ENCODE results near the gene FXYD6. TPM values are rescaled to one million over a fixed set of nuclear protein-coding genes. Genes with fewer than 3 reads are reported as not detected.
"Not testable (repeated sequence)": the region's sequence is repeated elsewhere in the genome, so short reads cannot be mapped to it uniquely, and the experiment has no call there.

Gene FXYD6
- total RNA-seq (100 to 1,000 TPM; 119 to 322 (median 264) TPM), polyA plus RNA-seq (100 to 1,000 TPM; 256 to 445 TPM)
- long read RNA-seq, donor 1, transcript FXYD6-204 (8 exons, 2,171 nt), result major isoform, 1,060 of 1,413 reads
- long read RNA-seq, donor 1, transcript FXYD6-215 (6 exons, 554 nt), result minor isoform, 6 of 1,413 reads
- long read RNA-seq, donor 1, transcript FXYD6-209 (9 exons, 579 nt), result minor isoform, 27 of 1,413 reads
- long read RNA-seq, donor 1, transcript FXYD6-207 (8 exons, 1,799 nt), result minor isoform, 8 of 1,413 reads
- long read RNA-seq, donor 1, partial matches to known transcripts, result 98 of 1,413 reads
- long read RNA-seq, donor 1, other reads (novel, unspliced or antisense), result 203 of 1,413 reads
- long read RNA-seq, donor 2, transcript FXYD6-204 (8 exons, 2,171 nt), result major isoform, 77 of 92 reads
- long read RNA-seq, donor 2, partial matches to known transcripts, result 5 of 92 reads
- long read RNA-seq, donor 2, other reads (novel, unspliced or antisense), result 5 of 92 reads
- long read RNA-seq, donor 3, transcript FXYD6-217 (7 exons, 669 nt), result minor isoform, 6 of 863 reads
- long read RNA-seq, donor 3, transcript FXYD6-204 (8 exons, 2,171 nt), result major isoform, 500 of 863 reads
- long read RNA-seq, donor 3, transcript FXYD6-212 (7 exons, 656 nt), result minor isoform, 7 of 863 reads
- long read RNA-seq, donor 3, transcript FXYD6-209 (9 exons, 579 nt), result minor isoform, 10 of 863 reads
- long read RNA-seq, donor 3, partial matches to known transcripts, result 51 of 863 reads
- long read RNA-seq, donor 3, other reads (novel, unspliced or antisense), result 280 of 863 reads

- DNase-seq, result peak; percentile 82 to 87 (median 82)
- intact Hi-C loops (cut with DNase I), result no loop called here
- peaks cover 25% of the 10 kb centered on the region for H3K4me1 ChIP-seq (ENCODE audit: insufficient read depth)
- peak within 1 kb of the TSS; percentile 86 to 93 for H3K27ac ChIP-seq
- TF ChIP-seq POLR2A (IDR thresholded peaks at IDR 0.05) (peak; percentile 42), CTCF (IDR thresholded peaks at IDR 0.05) (no peak)
- H3K27me3 ChIP-seq, result no peaks in the 10 kb centered on the region
- H3K4me3 ChIP-seq, result peak within 1 kb of the TSS; percentile 78
- no peaks in the 10 kb centered on the region for H3K9me3 ChIP-seq
- 0 to 1% (median 1%) methylated on average over 41 to 63 of the region's 63 CpGs for WGBS, 3 donors
- H3K36me3 ChIP-seq, result no peaks in the 10 kb centered on the region
Measured at GRCh38 chr11:117876341-117877119, at the start of gene FXYD6. FXYD6 (minus strand) TSS chr11:117876658; CDS start chr11:117842776, 33,882 bp downstream.

- H3K9me3 ChIP-seq; H3K4me1 ChIP-seq (ENCODE audit: insufficient read depth); H3K27me3 ChIP-seq; H3K4me3 ChIP-seq; H3K36me3 ChIP-seq; H3K27ac ChIP-seq; intact Hi-C loops (cut with DNase I): not testable (repeated sequence)
- 74 to 83% (median 80%) methylated on average over 5 to 7 of the region's 7 CpGs for WGBS, 3 donors
- peak in 1 of 5 donors; percentile 6 for DNase-seq
Measured at GRCh38 chr11:117926166-117926565, 49.7 kb upstream of the FXYD6 start.

GRCh38 chr11:117925198-117925925, 48.9 kb upstream of the FXYD6 start:
- no peaks in the 10 kb centered on the region for H3K4me1 ChIP-seq (ENCODE audit: insufficient read depth)
- no peak for DNase-seq
- TF ChIP-seq POLR2A (IDR thresholded peaks at IDR 0.05) (no peak), CTCF (IDR thresholded peaks at IDR 0.05) (no peak), EP300 (IDR thresholded peaks at IDR 0.05) (no peak)
- H3K27ac ChIP-seq, result no peak overlapping the region
- no peaks in the 10 kb centered on the region for H3K36me3 ChIP-seq
- intact Hi-C loops (cut with DNase I), result no loop called here
- H3K27me3 ChIP-seq, result no peaks in the 10 kb centered on the region
- no peaks in the 10 kb centered on the region for H3K9me3 ChIP-seq
- WGBS, 3 donors, result 78 to 86% (median 83%) methylated on average over 11 of the region's 11 CpGs
- H3K4me3 ChIP-seq, result no peak overlapping the region

- peak in 1 of 5 donors; percentile 8 for DNase-seq
- TF ChIP-seq EP300 (IDR thresholded peaks at IDR 0.05) (no peak), CTCF (IDR thresholded peaks at IDR 0.05) (no peak), POLR2A (IDR thresholded peaks at IDR 0.05) (no peak)
- Histone ChIP-seq H3K4me3 (no peak overlapping the region), H3K27ac (no peak overlapping the region), H3K36me3 (no peaks in the 10 kb centered on the region), H3K27me3 (no peaks in the 10 kb centered on the region), H3K9me3 (no peaks in the 10 kb centered on the region), H3K4me1 (ENCODE audit: insufficient read depth) (no peaks in the 10 kb centered on the region)
- intact Hi-C loops (cut with DNase I), result no loop called here
- whole genome bisulfite sequencing, 3 donors, result 72 to 96% (median 77%) methylated on average over 11 of the region's 11 CpGs
Measured at GRCh38 chr11:117924631-117925170, 48.2 kb upstream of the FXYD6 start.
